Activated T-helper 1 cell treated with Interleukin-2 at 50 U/mL for 16 hours (primary cell): ENCODE measurements around the gene ZNF281.
"Not testable (repeated sequence)": the region's sequence is repeated elsewhere in the genome, so short reads cannot be mapped to it uniquely, and the experiment has no call there.

ENCODE experiments used
- DNase-seq: peaks from one replicate; pipeline ENCODE4 v3.0.0-alpha.2; 2020; ENCODE audit warnings: low read depth

ZNF281 gene

GRCh38 chr1:200429221-200429751 is 19.4 kb upstream of the ZNF281 start:
- DNase-seq: no peak

DNA sequence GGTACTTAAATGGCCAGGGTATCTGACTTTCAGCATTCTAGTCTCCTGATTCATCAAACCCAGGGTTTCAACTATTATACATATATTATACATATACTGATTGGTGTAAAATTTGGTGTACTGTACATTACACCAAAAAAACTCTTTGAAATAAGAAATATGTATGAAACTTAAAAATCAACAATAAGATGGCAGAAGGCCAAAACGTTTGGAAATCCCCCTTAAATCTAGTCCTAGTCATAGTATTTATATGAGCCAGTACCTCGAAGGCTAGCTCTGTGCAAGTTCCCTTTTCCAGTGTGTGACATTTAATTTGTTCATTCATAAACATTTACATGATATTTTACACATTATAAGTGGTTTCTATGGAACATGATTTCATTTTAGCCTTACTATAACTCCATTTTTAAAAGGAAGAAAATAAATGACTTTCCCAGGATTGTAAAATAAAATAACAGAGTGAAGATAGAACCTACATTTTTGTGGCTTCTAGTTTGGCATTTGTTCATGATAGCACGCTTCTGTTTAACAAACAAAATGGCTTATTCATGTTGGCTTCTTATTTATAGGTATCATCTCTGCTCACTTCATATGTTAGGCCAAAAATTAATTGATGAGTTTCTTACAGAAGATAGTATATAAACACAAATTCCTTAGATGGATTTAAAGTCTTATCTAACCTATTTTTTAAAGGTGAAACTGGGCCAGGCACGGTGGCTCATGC is 18.8 kb upstream of the ZNF281 start:
- DNase-seq: no peak

DNA sequence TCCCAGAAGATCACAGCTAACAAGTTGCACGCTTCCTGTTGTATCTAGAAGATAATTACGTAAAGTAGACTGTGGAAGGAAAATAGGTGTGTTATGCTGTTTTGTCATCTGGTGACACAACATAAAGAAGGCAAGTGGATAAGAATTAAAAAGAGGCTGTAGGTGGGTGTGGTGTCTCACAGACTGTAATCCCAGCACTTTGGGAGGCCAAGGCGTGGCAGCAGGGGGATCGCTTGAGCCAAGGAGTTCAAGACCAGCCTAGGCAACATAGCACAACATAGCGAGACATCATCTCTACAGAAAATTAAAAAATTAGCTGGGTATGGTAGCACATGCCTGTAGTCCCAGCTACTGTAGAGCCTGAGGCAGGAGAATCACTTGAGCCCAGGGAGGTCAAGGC is 17.9 kb upstream of the ZNF281 start:
- no peak for DNase-seq

DNA sequence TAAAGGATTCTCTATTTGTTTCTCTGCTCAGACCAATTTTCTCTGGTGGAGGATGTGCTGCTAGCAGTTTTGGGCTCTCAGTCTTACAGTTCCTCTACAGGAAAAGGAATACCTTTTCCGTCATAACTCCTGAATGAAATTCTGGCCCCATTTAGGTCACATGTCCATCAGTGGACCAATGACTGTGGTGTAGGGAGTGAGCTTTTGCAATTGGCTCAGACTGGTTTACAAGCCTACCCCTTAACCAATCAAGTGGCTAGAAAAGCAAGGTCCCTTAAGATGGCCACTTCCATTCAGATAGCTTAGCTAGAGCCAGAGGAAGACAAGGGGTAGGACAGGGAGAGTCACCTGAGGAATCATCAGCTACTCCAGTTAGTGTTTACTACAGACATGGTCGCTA is 16.4 kb upstream of the ZNF281 start:
- no peak for DNase-seq

GRCh38 chr1:200423235-200423634 is 13.4 kb upstream of the ZNF281 start:
- no peak for DNase-seq

- no peak for DNase-seq
Observed at GRCh38 chr1:200422211-200422610, 12.4 kb upstream of the ZNF281 start.

- no peak for DNase-seq
Observed at GRCh38 chr1:200415789-200416593, 6.2 kb upstream of the ZNF281 start.

- DNase-seq: no peak
Observed at GRCh38 chr1:200415227-200415626, 5.4 kb upstream of the ZNF281 start.

DNA sequence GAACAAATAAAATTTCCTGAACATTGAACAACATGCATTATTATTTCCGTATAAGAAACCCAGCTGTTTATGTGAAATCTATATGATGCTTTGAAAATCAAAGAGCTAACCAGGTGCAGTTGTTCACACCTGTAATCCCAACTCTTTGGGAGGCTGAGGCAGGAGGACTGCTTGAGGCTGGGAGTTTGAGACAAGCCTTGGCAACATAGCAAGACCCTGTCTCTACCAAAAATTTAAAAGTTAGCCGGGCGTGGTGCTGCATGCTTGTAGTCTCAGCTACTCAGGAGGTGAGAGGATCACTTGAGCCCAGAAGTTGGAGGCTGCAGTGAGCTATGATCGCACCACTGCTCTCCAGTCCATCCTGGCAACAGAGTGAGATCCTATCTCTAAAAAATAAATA is 4.8 kb upstream of the ZNF281 start:
- no peak for DNase-seq

DNA sequence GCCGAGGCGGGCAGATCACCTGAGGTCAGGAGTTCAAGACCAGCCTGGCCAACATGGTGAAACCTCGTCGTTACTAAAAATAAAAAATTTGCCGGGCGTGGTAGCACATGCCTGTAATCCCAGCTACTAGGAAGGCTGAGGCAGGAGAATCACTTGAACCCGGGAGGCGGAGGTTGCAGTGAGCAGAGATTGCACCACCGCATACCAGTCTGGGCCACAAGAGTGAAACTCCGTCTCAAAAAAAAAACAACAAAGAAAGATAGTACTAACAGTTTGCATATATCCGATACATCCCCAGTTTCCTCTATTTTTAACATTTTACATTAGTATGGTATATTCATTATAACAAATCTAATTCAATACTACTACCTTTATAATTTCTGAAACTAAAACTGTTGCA is 3.9 kb upstream of the ZNF281 start:
- not testable (repeated sequence) for DNase-seq

DNA sequence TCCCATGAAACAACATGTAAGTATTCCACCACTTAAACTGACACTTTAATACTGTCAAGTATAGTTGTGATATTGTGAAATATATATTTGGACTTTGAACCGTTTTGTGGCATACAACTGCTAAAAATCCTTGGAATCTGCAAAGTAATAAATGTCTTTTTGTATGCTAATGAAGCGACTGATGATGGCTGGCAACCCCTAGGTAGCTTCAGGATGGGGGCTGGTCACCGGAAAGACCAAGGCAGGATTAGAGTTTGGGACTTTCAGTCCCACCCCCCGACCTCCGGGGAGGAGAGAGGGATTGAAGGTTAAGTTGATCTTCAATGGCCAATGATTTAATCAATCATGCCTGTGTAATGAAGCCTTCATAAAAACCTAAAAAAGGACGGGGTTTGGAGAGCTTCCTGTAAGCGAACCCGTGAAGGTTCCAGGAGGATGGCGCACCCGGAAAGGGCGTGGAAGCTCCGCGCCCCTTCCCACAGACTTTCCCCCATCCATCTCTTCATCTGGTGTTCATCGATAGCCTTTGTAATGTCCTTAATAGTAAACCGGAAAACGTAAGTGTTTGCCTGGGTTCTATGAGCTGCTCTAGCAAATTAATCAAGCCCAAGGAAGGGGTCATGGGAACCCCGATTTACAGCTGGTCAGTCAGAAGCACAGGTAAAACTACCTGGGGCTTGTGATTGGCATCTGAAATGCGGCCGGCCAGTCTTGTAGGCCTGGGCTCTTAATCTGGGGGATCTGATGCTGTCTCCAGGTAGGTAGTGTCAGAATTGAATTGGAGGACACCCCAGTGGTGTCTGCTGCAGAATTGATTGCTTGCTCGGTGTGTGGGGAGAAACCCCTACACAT is 1.8 kb upstream of the ZNF281 start:
- DNase-seq: no peak

DNA sequence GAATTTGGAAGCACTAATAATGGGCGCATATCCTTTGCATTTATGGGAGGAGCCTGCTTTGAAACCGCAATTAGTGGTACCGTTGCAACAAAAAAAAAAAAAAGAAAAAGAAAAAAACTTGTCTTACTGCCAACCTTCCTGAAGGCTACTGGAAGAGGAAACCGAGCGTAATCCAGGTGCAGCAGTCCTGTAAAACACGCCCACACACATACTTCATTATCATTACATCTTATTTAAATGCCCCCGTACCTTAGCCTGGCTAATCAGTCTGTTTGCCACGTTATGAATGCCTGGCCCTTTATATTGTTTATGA is 686 bp upstream of the ZNF281 start:
- no peak for DNase-seq

GRCh38 chr1:200409203-200409760 is 554 bp downstream of the ZNF281 start:
- DNase-seq: peak; percentile 13

DNA sequence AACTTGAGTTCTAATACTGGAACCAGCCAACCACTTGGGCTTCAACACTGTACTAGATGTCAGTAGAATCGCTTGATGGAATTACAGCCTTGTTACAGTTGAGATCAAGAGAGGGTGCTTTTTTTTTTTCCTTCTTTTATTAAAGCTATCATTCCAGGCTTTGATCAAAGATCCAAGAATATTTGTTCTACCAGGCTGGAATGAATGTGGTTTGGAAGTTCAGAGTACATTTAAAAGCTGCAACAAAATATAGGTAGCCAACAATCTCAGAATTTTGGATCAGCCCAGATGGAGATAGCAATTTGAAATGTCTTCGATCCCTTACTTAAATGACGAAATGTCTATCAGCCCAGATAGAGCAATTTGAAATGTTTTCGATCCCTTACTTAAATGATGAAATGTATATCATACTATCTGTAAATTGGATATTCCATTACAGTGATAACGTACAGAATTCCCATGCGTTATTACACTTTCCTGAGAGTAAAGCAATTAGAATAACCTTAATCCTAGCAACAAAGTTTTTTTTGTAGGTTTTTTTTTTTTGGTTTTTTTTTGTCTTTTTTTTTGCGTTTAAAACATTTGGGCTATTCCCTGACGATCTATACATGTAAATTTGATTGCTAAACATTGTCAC is 3.6 kb downstream of the ZNF281 start:
- DNase-seq: no peak

- DNase-seq: no peak
Observed at GRCh38 chr1:200405264-200405663, 4.6 kb downstream of the ZNF281 start.

DNA sequence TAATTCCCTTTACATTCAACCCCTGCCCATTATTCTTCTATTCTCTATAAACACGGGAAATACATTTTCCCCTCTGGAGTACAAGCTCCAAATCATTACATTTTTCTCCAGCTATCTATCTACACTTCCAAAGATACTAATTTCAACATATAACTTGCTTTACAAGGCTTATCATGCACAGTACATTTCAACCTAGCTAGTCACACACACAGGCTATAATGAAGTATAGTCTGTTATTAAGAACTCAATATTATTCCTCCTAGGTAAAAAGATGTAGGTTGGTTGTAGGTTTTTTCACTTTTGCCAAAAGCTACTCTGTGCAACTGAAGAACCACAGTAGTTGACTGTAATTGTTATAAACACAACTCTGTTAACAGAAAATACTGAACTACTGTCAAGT is 8.1 kb downstream of the ZNF281 start:
- no peak for DNase-seq

DNA sequence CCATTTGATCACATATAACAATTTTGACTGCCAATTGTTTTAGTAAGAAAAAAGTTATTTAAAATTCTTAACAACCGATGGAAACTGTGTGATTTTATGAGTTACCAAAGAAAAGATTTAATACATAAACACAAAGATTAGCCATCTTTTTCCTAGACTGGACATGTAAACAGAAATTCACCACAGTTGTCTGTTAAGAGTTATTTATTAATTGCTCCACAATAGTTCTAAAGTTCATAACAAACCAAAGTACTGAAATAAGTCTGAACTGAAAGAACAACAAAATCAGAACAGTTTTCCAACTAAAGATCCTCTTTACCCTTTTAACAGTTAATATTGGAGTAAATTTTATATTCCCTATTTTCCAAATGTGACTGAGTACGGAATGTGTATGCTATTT is 8.6 kb downstream of the ZNF281 start:
- DNase-seq: no peak

GRCh38 chr1:200400556-200400955 is 9.3 kb downstream of the ZNF281 start:
- no peak for DNase-seq

GRCh38 chr1:200399860-200400259 is 10.0 kb downstream of the ZNF281 start:
- no peak for DNase-seq

DNA sequence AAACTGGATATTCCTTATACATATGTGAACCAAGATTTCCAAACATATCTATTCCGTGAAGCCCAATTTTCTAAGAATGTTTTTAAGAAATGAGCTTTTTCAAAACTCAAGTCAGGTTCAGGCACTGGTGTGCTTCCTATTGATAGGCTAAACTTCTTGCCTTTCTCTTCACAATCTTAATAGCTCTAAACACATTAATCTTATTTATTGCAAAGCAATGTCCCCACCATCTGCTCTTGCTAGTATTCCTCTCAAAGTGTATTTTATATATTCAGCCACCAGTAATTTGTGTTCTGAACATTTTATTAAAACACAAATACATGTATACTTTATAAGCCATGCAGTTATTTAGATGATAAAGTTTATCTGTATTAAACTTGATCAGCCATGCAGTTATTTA is 11.5 kb downstream of the ZNF281 start:
- no peak for DNase-seq

DNA sequence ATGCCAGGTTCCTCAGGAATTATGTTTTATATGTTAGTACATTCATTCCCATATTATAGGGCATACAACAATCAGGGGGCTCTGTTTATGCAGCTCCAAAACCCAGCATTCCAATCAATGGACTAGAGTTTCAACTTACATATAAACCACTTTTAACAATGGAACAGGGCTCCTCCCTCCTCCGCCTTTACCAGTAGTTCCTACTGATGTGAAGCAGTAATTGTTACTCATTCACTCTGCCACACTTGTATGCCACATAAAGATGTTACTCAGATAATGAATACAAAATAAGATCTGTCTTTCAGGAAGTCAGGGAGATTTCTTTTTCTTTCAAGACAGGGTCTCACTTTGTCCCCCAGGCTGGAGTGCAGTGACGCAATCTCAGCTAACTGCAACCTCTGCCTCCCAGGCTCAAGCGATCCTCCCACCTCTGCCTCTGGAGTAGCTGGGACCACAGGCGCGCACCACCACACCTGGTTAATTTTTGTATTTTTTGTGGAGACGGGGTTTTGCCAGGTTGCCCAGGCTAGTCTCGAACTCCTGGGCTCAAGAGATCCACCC is 17.1 kb downstream of the ZNF281 start:
- no peak for DNase-seq
